DMS 273 treated with DMSO at 0.1 percent for 48 hours (cell line): ENCODE measurements around the gene ADAMTS2.

Source experiments
- DNase-seq: peaks from one replicate; lab custom pipeline; 2025; lab: John Stamatoyannopoulos, UW

Gene ADAMTS2

GRCh38 chr5:179194201-179194910, 150.9 kb downstream of the ADAMTS2 start:
- no peak for DNase-seq

GRCh38 chr5:179193746-179194145, 151.5 kb downstream of the ADAMTS2 start:
- DNase-seq = no peak

GRCh38 chr5:179192891-179193470, 152.3 kb downstream of the ADAMTS2 start:
- DNase-seq = no peak

GRCh38 chr5:179192185-179192890, 152.9 kb downstream of the ADAMTS2 start:
- peak; percentile 47 for DNase-seq

- DNase-seq = no peak
Measured at GRCh38 chr5:179191506-179192184, 153.6 kb downstream of the ADAMTS2 start.

- no peak for DNase-seq
Measured at GRCh38 chr5:179190851-179191505, 154.3 kb downstream of the ADAMTS2 start.

GRCh38 chr5:179188636-179189035, 156.6 kb downstream of the ADAMTS2 start:
- no peak for DNase-seq

GRCh38 chr5:179187681-179188575, 157.3 kb downstream of the ADAMTS2 start:
- no peak for DNase-seq

GRCh38 chr5:179187229-179187678, 158.0 kb downstream of the ADAMTS2 start:
- no peak for DNase-seq

GRCh38 chr5:179186801-179187200, 158.5 kb downstream of the ADAMTS2 start:
- DNase-seq = no peak

GRCh38 chr5:179185941-179186411, 159.3 kb downstream of the ADAMTS2 start:
- DNase-seq = no peak

GRCh38 chr5:179185256-179185940, 159.9 kb downstream of the ADAMTS2 start:
- no peak for DNase-seq

GRCh38 chr5:179184521-179185050, 160.7 kb downstream of the ADAMTS2 start:
- no peak for DNase-seq

GRCh38 chr5:179183481-179183880, 161.8 kb downstream of the ADAMTS2 start:
- DNase-seq = no peak

- DNase-seq = no peak
Measured at GRCh38 chr5:179182601-179183000, 162.7 kb downstream of the ADAMTS2 start.

- no peak for DNase-seq
Measured at GRCh38 chr5:179181988-179182387, 163.3 kb downstream of the ADAMTS2 start.

- DNase-seq = no peak
Measured at GRCh38 chr5:179180921-179181645, 164.2 kb downstream of the ADAMTS2 start.

GRCh38 chr5:179180061-179180610, 165.1 kb downstream of the ADAMTS2 start:
- DNase-seq = no peak
